GM18907 (cell line): Measurements from ENCODE around the gene TNFSF12.

ENCODE experiments used
- ATAC-seq: cut with Tn5 transposase; IDR thresholded peaks from one replicate; pipeline ENCODE4 v1.9.1; 2021; ENCODE audit warnings: mild to moderate bottlenecking, moderate library complexity; ENCODE audit not compliant: unreplicated experiment

TNFSF12 gene

GRCh38 chr17:7541074-7541621 is 7.7 kb upstream of the TNFSF12 start:
- no peak for ATAC-seq

GRCh38 chr17:7544911-7545310 is 3.9 kb upstream of the TNFSF12 start:
- ATAC-seq: no peak

GRCh38 chr17:7549401-7550055 is 670 bp downstream of the TNFSF12 start:
- no peak for ATAC-seq

- ATAC-seq: no peak
Observed at GRCh38 chr17:7550344-7550743, 1.5 kb downstream of the TNFSF12 start.

DNA sequence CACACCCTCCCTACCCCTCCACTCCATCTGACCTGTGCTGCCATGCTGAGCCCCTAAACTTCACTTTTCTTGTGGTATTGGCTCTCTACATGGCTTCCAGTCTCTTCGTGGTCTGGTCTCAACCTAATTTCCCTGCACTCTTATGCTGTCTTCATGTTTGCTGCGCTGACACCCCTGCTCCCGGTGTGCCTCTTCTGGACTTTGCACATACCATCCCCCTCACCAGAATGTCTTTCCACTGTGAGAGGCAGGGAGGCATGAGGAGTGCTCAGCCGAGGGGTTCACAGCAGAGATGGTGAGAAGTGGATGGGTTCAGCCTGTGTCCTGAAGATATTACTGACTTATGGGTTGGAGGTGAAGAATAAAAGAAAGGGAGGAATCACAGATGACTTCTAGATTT is 2.5 kb downstream of the TNFSF12 start:
- no peak for ATAC-seq

- peak; percentile 66 for ATAC-seq
Observed at GRCh38 chr17:7552621-7553051, 3.8 kb downstream of the TNFSF12 start.

GRCh38 chr17:7553356-7553755 is 4.5 kb downstream of the TNFSF12 start:
- no peak for ATAC-seq

GRCh38 chr17:7555320-7555948 is 6.6 kb downstream of the TNFSF12 start:
- no peak for ATAC-seq

- no peak for ATAC-seq
Observed at GRCh38 chr17:7556627-7557026, 7.8 kb downstream of the TNFSF12 start.

GRCh38 chr17:7557147-7557764 is 8.4 kb downstream of the TNFSF12 start:
- ATAC-seq: no peak

- ATAC-seq: no peak
Observed at GRCh38 chr17:7557775-7558543, 9.1 kb downstream of the TNFSF12 start.

DNA sequence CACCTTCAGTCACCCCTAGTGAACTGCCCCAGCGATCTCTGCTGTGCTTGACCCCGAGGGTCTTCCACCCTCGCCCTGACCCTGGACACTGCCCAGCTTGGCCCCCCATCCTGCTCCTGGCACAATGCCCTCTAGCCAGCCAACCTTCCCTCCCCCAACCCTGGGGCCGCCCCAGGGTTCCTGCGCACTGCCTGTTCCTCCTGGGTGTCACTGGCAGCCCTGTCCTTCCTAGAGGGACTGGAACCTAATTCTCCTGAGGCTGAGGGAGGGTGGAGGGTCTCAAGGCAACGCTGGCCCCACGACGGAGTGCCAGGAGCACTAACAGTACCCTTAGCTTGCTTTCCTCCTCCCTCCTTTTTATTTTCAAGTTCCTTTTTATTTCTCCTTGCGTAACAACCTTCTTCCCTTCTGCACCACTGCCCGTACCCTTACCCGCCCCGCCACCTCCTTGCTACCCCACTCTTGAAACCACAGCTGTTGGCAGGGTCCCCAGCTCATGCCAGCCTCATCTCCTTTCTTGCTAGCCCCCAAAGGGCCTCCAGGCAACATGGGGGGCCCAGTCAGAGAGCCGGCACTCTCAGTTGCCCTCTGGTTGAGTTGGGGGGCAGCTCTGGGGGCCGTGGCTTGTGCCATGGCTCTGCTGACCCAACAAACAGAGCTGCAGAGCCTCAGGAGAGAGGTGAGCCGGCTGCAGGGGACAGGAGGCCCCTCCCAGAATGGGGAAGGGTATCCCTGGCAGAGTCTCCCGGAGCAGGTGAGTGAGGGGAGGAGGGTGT is 9.9 kb downstream of the TNFSF12 start, which contains the start of gene TNFSF13:
TNFSF13 (plus strand) TSS at position 207 of the 776 bp plus-strand sequence; CDS start at position 497, 290 bp downstream.
- no peak for ATAC-seq

- ATAC-seq: no peak
Observed at GRCh38 chr17:7559320-7560171, 10.7 kb downstream of the TNFSF12 start.

DNA sequence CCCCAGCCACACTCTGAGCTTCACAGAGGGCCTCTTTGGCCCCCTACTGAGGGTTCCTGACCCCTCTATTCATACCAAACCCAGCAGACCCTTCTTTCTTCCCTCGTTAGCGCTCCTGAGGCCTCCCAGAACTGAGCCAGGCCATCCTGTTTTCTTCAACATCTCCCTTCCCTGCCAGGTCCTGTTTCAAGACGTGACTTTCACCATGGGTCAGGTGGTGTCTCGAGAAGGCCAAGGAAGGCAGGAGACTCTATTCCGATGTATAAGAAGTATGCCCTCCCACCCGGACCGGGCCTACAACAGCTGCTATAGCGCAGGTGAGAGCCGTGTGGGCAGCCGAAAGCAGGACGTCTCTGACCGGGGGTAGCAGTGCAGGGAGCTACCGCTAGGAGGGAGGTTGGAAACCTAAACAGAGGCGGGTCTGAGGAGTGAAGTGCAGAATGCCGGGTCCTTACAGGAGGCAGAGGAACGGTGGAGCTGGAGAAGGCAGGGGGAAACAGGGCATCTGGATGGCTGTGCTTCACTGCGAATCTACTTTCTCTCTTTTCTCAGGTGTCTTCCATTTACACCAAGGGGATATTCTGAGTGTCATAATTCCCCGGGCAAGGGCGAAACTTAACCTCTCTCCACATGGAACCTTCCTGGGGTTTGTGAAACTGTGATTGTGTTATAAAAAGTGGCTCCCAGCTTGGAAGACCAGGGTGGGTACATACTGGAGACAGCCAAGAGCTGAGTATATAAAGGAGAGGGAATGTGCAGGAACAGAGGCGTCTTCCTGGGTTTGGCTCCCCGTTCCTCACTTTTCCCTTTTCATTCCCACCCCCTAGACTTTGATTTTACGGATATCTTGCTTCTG is 11.5 kb downstream of the TNFSF12 start:
- peak; percentile 23 for ATAC-seq

DNA sequence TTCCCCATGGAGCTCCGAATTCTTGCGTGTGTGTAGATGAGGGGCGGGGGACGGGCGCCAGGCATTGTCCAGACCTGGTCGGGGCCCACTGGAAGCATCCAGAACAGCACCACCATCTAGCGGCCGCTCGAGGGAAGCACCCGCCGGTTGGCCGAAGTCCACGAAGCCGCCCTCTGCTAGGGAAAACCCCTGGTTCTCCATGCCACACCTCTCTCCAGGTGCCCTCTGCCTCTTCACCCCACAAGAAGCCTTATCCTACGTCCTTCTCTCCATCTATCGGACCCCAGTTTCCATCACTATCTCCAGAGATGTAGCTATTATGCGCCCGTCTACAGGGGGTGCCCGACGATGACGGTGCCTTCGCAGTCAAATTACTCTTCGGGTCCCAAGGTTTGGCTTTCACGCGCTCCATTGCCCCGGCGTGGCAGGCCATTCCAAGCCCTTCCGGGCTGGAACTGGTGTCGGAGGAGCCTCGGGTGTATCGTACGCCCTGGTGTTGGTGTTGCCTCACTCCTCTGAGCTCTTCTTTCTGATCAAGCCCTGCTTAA is 12.2 kb downstream of the TNFSF12 start:
- ATAC-seq: peak; percentile 48

- peak; percentile 49 for ATAC-seq
Observed at GRCh38 chr17:7561589-7562207, 12.8 kb downstream of the TNFSF12 start, which contains the start of gene SENP3. Gene SENP3, plus strand, starts transcription at chr17:7561919. Its CDS starts 1,158 bp downstream, at chr17:7563077.

DNA sequence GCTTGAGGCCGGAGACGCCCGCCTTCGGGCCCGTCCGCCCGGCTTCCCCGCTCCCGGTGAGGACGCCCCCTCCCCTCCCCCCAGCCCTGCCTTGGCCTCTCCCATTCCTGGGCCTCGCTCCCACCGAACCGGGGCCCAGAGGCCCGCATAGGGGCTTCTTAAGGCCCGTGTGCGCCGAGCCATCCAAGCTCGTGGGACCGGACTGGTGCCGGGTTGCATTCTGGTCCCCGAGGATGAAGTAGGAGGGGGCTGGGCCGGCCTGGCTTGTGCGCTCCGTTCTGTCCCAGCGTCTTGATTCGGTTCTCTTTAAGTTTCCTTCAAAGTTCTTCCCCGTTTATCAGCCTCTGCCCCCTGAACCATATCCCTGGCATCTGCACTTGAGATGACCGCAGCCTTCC is 13.3 kb downstream of the TNFSF12 start:
- no peak for ATAC-seq
